GM11168 (cell line): ENCODE results near the gene KIF1C.
"Not testable (repeated sequence)": the region's sequence is repeated elsewhere in the genome, so short reads cannot be mapped to it uniquely, and the experiment has no call there.

Experiments used
- in situ Hi-C: fragments of 300-500 bp; cut with MboI; formaldehyde crosslinking; loops from one replicate; pipeline ENCODE4 v1.12.0; 2022; ENCODE audit warnings: low sequenced_read_pairs; ENCODE audit not compliant: unreplicated experiment

Gene KIF1C

GRCh38 chr17:4998732-4999429 lies 1.1 kb downstream of the KIF1C start:
- in situ Hi-C loops = no loop called here

- in situ Hi-C loops = no loop called here
These were observed 1.8 kb downstream of the KIF1C start for GRCh38 chr17:4999430-5000093.

- in situ Hi-C loops = no loop called here
These were observed 2.5 kb downstream of the KIF1C start for GRCh38 chr17:5000237-5000639.

- in situ Hi-C loops = no loop called here
These were observed 4.5 kb downstream of the KIF1C start for GRCh38 chr17:5002121-5002788.

- in situ Hi-C loops = no loop called here
These were observed 5.6 kb downstream of the KIF1C start for GRCh38 chr17:5003214-5003867.

DNA sequence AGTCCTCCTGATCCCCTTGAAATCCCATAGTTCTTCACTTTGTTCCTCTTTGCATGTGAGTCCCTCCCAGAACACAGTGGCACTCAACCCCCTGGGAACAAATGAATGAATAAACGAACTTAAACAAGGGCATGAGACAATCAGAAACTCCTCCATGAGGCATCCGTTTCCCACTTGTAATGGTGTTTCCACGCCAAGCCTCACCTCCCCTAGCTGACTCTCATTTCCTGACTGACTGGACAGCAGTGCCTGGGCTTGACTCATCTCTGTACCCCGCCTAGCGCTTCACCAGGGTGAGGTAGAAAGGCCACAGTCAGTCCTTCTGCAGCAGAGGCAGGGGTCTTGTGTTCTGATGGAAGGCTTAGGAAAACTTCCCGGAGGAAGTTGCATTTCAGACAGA lies 14.2 kb downstream of the KIF1C start:
- in situ Hi-C loops = no loop called here

DNA sequence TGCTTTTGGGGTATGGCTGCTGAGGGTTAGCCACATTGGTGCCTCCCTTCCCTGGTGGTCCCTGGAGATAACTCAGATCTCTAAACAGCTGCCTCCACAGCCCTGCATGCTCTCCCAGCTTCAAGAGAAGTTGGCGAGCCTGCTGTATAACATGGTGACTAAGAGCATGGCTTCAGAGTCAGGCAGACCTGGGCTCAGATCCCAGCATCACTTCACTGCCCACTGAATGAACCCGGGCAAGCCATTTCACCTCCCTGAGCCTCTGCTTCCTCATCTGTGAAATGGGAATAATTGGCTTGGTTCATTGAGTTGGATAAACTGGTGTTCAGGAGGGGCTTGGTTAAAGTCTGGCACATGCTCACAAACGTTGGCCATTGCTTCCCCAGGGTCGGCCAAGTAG lies 16.6 kb downstream of the KIF1C start:
- in situ Hi-C loops = no loop called here

GRCh38 chr17:5019475-5019956 lies 21.8 kb downstream of the KIF1C start:
- in situ Hi-C loops = no loop called here

- in situ Hi-C loops = no loop called here
These were observed 22.8 kb downstream of the KIF1C start for GRCh38 chr17:5020502-5021023.

DNA sequence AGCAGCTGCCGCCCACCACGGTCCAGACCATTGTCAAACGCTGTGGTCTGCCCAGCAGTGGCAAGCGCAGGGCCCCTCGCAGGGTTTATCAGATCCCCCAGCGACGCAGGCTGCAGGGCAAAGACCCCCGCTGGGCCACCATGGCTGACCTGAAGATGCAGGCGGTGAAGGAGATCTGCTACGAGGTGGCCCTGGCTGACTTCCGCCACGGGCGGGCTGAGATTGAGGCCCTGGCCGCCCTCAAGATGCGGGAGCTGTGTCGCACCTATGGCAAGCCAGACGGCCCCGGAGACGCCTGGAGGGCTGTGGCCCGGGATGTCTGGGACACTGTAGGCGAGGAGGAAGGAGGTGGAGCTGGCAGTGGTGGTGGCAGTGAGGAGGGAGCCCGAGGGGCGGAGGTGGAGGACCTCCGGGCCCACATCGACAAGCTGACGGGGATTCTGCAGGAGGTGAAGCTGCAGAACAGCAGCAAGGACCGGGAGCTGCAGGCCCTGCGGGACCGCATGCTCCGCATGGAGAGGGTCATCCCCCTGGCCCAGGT lies 24.5 kb downstream of the KIF1C start:
- in situ Hi-C loops = no loop called here

DNA sequence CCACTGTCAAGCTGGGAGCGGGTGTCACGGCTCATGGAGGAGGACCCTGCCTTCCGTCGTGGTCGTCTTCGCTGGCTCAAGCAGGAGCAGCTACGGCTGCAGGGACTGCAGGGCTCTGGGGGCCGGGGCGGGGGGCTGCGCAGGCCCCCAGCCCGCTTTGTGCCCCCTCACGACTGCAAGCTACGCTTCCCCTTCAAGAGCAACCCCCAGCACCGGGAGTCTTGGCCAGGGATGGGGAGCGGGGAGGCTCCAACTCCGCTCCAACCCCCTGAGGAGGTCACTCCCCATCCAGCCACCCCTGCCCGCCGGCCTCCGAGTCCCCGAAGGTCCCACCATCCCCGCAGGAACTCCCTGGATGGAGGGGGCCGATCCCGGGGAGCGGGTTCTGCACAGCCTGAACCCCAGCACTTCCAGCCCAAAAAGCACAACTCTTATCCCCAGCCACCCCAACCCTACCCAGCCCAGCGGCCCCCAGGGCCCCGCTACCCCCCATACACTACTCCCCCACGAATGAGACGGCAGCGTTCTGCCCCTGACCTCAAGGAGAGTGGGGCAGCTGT lies 25.9 kb downstream of the KIF1C start:
- in situ Hi-C loops = no loop called here

DNA sequence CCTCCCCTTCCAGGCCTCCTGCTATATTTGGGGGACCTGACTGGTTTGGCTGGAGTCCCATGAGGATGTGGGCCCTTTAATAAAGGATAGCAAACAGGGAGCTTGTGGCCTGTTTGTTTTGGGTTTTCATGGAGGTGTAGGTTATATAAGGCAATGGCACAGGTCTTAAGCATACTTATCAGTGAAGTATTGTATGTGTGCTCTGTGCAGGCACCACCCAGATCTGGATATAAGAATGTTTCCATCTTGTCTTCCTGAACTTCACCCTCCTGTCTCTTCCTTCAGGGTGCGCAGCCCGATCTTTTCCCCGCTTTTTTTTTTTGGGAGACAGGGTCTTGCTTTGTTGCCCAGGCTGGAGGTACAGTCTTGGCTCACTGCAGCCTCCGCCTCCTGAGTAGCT lies 26.9 kb downstream of the KIF1C start:
- in situ Hi-C loops = no loop called here

- in situ Hi-C loops = no loop called here
These were observed 29.5 kb downstream of the KIF1C start for GRCh38 chr17:5027299-5027698.

DNA sequence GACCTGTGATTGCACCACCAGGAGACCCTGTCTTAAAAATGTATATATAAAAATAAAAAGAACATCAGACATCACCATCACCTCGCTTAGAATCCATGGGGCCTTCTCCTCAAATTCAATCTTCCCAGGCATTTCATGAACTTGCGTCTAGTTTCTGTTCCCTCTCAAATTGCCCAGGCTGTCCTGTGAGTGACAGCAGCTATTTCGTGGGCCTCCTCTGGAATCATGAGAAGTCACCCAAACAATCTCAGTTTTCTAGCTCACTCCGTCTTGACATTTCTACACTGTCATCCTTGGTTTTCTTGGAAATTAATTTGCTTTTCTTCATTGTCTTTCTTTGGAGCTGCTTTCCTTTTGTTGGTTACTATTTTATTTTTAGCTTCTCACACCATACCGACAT lies 30.2 kb downstream of the KIF1C start:
- in situ Hi-C loops = no loop called here

- in situ Hi-C loops = not testable (repeated sequence)
These were observed 32.4 kb downstream of the KIF1C start for GRCh38 chr17:5030168-5030567.

DNA sequence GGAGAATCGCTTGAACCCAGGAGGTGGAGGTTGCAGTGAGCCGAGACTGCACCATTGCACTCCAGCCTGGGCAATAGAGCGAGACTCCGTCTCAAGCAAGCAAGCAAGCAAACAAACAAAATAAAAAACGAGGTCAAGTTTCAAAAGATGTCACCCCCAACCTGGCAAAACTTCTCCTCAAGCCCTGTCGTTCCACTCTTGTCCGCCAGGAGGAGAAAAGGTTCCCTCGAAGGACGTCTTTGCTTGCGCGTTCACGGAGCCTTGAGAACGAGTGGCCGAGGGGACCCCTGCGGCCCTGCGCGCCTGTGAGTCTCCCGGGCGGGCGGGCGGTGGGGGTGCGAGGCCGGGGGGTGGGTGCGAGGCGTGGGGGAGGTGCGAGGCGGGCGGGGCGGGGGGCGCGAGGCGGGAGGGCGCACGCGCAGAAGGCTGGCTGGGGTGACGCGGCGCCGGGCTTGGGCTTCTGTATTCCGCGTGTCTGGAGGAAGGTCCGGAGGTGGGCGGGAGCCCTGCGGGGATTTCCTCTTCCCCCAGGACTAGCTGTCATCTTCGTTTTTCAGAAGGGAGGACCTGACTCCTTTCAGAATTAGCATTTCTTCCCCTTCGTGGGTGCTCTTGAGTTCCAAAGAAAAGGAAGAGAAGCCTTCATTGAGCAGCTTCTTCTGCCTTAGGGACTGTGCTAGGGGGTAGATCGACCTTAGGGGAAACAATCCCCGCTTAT lies 33.8 kb downstream of the KIF1C start:
- in situ Hi-C loops = no loop called here

DNA sequence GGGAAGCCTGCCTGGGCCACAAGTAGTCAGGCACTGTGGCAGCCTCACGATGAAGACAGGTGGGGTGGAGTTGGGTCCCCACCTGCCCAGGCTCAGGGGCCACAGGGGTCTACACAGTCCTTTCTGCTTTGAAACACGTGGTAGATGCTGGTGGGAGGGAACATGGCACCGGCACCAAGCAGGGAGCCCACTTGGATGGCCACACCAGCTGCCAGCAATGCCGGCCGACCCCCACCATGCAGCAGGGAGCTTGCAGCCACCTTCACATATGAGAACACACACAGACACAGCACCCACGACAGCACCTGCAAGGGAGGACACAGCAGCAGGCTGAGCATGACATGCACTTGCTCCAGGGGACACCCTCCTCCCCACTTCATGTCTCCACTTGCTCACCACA lies 35.1 kb downstream of the KIF1C start:
- in situ Hi-C loops = no loop called here

DNA sequence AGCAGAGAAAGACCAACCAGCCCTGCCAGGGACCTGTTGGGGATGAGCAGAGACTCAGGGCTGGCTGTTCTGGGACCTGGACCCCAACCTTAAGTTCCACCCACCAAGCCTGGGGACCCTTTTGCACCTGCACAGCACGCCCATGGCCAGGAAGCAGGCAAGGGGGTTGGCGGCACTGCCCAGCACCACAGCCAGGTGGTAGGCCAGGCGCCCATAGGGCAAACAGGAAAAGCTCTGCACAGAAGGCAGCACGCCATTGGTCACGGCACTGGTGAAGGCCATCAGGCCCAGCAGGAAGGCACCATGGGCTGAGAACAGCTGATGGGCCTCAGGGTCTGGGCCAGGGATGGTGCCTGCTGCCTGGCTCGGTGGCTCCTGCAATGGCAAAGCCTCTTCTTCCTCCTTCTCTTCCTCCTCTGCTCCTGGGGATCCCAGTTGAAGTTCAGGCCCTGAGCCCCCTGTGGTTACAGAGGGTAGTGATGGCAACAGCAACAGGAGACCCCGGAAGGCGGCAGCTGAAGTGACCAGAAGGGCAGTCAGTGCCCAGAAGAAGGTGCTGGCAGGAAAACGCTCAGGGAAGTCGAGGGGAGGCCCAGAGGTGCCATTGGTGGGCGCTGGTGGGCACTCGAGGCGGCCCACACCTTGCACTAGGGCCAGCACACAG lies 35.7 kb downstream of the KIF1C start:
- in situ Hi-C loops = no loop called here

DNA sequence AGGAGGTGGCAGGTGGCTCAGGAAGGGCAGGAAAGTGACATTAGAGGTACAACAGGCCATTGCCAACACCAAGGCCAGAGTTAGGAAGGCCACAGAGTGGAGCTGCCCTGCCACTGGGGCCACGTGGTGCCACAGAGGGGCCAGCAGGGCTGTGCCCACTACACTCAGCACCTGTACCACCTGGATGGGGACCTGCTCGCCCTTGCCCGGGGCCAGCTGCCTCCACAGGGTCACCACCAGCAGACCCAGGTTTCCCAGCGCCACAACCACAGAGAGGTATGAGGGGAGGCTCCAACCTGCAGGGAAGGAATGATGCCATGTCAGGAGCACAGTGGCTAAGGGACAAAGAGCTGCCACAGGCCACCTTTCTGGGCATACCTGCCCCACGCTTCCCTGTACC lies 36.3 kb downstream of the KIF1C start:
- in situ Hi-C loops = no loop called here
